ENCODE data around the gene SIAH3.

Gene SIAH3

GRCh38 chr13:45827318-45827717 is 24.2 kb downstream of the SIAH3 start:
- Histone ChIP-seq H3K4me3 (ENCODE audit: low read depth, low read length) (no peak overlapping the region), H3K27me3 (replicated peaks) (no peaks in the 10 kb centered on the region), H3K27ac (no peak overlapping the region), H3K36me3 (replicated peaks) (no peaks in the 10 kb centered on the region)
- no peak for DNase-seq
- in situ Hi-C loops (cut with HindIII; ENCODE audit: low pct_ligation_motif_present, low sequenced_read_pairs): no loop called here
- TF ChIP-seq CTCF (IDR thresholded peaks at IDR 0.05; ENCODE audit: low read depth, low read length, missing control alignments): no peak

GRCh38 chr13:45826731-45827130 is 24.8 kb downstream of the SIAH3 start:
- no peaks in the 10 kb centered on the region for H3K27me3 ChIP-seq (replicated peaks)
- no peak for TF ChIP-seq CTCF (IDR thresholded peaks at IDR 0.05; ENCODE audit: low read depth, low read length, missing control alignments)
- DNase-seq: no peak
- H3K4me3 ChIP-seq (ENCODE audit: low read depth, low read length): no peak overlapping the region
- no peaks in the 10 kb centered on the region for H3K36me3 ChIP-seq (replicated peaks)
- no peak overlapping the region for H3K27ac ChIP-seq
- in situ Hi-C loops (cut with HindIII; ENCODE audit: low pct_ligation_motif_present, low sequenced_read_pairs): no loop called here

GRCh38 chr13:45825387-45825650 is 26.2 kb downstream of the SIAH3 start:
- no peak for TF ChIP-seq CTCF (IDR thresholded peaks at IDR 0.05; ENCODE audit: low read depth, low read length, missing control alignments)
- Histone ChIP-seq H3K36me3 (replicated peaks) (no peaks in the 10 kb centered on the region), H3K27ac (no peak overlapping the region), H3K27me3 (replicated peaks) (no peaks in the 10 kb centered on the region), H3K4me3 (ENCODE audit: low read depth, low read length) (no peak overlapping the region)
- no peak for DNase-seq
- in situ Hi-C loops (cut with HindIII; ENCODE audit: low pct_ligation_motif_present, low sequenced_read_pairs): no loop called here

- Histone ChIP-seq H3K27ac (no peak overlapping the region), H3K36me3 (replicated peaks) (no peaks in the 10 kb centered on the region), H3K27me3 (replicated peaks) (no peaks in the 10 kb centered on the region), H3K4me3 (ENCODE audit: low read depth, low read length) (no peak overlapping the region)
- TF ChIP-seq CTCF (IDR thresholded peaks at IDR 0.05; ENCODE audit: low read depth, low read length, missing control alignments): no peak
- in situ Hi-C loops (cut with HindIII; ENCODE audit: low pct_ligation_motif_present, low sequenced_read_pairs): no loop called here
- no peak for DNase-seq
Measured at GRCh38 chr13:45823583-45823982, 28.0 kb downstream of the SIAH3 start.

- no peak overlapping the region for H3K27ac ChIP-seq
- no peak for DNase-seq
- H3K4me3 ChIP-seq (ENCODE audit: low read depth, low read length): no peak overlapping the region
- TF ChIP-seq CTCF (IDR thresholded peaks at IDR 0.05; ENCODE audit: low read depth, low read length, missing control alignments): no peak
- in situ Hi-C loops (cut with HindIII; ENCODE audit: low pct_ligation_motif_present, low sequenced_read_pairs): no loop called here
- H3K36me3 ChIP-seq (replicated peaks): no peaks in the 10 kb centered on the region
- no peaks in the 10 kb centered on the region for H3K27me3 ChIP-seq (replicated peaks)
Measured at GRCh38 chr13:45821811-45822210, 29.7 kb downstream of the SIAH3 start.

GRCh38 chr13:45820106-45820838 is 31.3 kb downstream of the SIAH3 start:
- DNase-seq: no peak
- no peak overlapping the region for H3K27ac ChIP-seq
- no peak for TF ChIP-seq CTCF (IDR thresholded peaks at IDR 0.05; ENCODE audit: low read depth, low read length, missing control alignments)
- no peaks in the 10 kb centered on the region for H3K27me3 ChIP-seq (replicated peaks)
- in situ Hi-C loops (cut with HindIII; ENCODE audit: low pct_ligation_motif_present, low sequenced_read_pairs): no loop called here
- H3K36me3 ChIP-seq (replicated peaks): no peaks in the 10 kb centered on the region
- H3K4me3 ChIP-seq (ENCODE audit: low read depth, low read length): no peak overlapping the region
